Gastrocnemius medialis (tissue), 4 donors: Measurements from ENCODE around the gene RORB. TPM values are rescaled to one million over a fixed set of nuclear protein-coding genes. Genes with fewer than 3 reads are reported as not detected.
A peak's percentile ranks its signal among the peaks of the same experiment; 100 is the strongest.

Experiments
- ATAC-seq, 2 donors: fragments of 150-250 bp; one replicate each; pipeline ENCODE4 v1.9.1; 2016
- DNase-seq, 2 donors: peaks; one replicate each; pipeline ENCODE4 v3.0.0-alpha.2; 2019
- H3K27ac ChIP-seq, 4 donors: fragments of 200-600 bp; sonication (generic); 1 replicate in 1 of 4; 2 replicates in 3 of 4; pipeline ENCODE4 v1.5.1; 2016 to 2018; ENCODE audit warnings: mild to moderate bottlenecking in 2 of 4, moderate library complexity in 1 of 4
- H3K27me3 ChIP-seq, 3 donors: fragments of 200-600 bp; sonication (generic) in 2 of 3; 1 replicate in 1 of 3; 2 replicates in 2 of 3; pipeline versions ENCODE4 v1.5.1 to v1.6.0; 2016 to 2019; ENCODE audit warnings: mild to moderate bottlenecking in 1 of 3, moderate library complexity in 1 of 3
- H3K36me3 ChIP-seq, 2 donors: fragments of 200-600 bp; sonication (generic) in 1 of 2; one replicate each; pipeline ENCODE4 v1.5.1; 2017 to 2018
- H3K4me1 ChIP-seq, 2 donors: fragments of 200-600 bp; sonication (generic) in 1 of 2; one replicate each; pipeline ENCODE4 v1.5.1; 2016 to 2017; ENCODE audit warnings: mild to moderate bottlenecking in 2 of 2
- H3K4me3 ChIP-seq, 4 donors: fragments of 200-600 bp; sonication (generic) in 3 of 4; 1 replicate in 1 of 4; 2 replicates in 3 of 4; pipeline ENCODE4 v1.5.1; 2016 to 2019; ENCODE audit warnings: mild to moderate bottlenecking in 2 of 4
- H3K9me3 ChIP-seq, 3 donors: fragments of 200-600 bp; sonication (generic) in 2 of 3; 1 replicate in 1 of 3; 2 replicates in 2 of 3; pipeline ENCODE4 v1.5.1; 2016 to 2019
- CTCF ChIP-seq, 5 experiments: fragments of 450-650 bp in 3 of 5; fragments of 200-600 bp in 2 of 5; sonication (generic) in 2 of 5; IDR thresholded peaks in 4 of 5; conservative IDR thresholded peaks in 1 of 5; 1 replicate in 4 of 5; 2 replicates in 1 of 5; pipeline ENCODE4 v1.5.1; 2016 to 2019; ENCODE audit warnings: antibody characterized with exemption in 5 of 5, mild to moderate bottlenecking in 3 of 5, moderate library complexity in 3 of 5
- POLR2A ChIP-seq, 2 donors: fragments of 450-650 bp; IDR thresholded peaks; one replicate each; pipeline ENCODE4 v1.6.1; 2017; ENCODE audit warnings: antibody characterized with exemption in 2 of 2, mild to moderate bottlenecking in 2 of 2, moderate library complexity in 2 of 2
- in situ Hi-C, 4 donors: fragments of 200-750 bp; cut with MboI; loops; one replicate each; pipeline versions ENCODE4 v1.15.0 to v1.8.0; 2017; ENCODE audit warnings: low sequenced_read_pairs in 4 of 4
- intact Hi-C: fragments of 100-400 bp; cut with DNase I; formaldehyde crosslinking; loops from one replicate; pipeline ENCODE4 v1.15.1; 2023; ENCODE audit warnings: low total_unique reads
- total RNA-seq, 4 donors: library from RNA; depleted of rRNA; stranded (reverse); fragments of >200 nt; gene quantifications; one replicate each; pipeline versions ENCODE4 v1.1.0 to v1.2.3, GENCODE V29; 2016

The RORB gene
- total RNA-seq, 4 donors from 2014 or later = 0.10 TPM; not detected in 3

GRCh38 chr9:74644023-74644422, 146.9 kb downstream of the RORB start:
- no peaks in the 10 kb centered on the region for H3K36me3 ChIP-seq
- no peaks in the 10 kb centered on the region for H3K4me1 ChIP-seq
- H3K4me3 ChIP-seq = no peak overlapping the region
- intact Hi-C loops (no loop called here), in situ Hi-C loops (no loop called here)
- ATAC-seq = no peak
- H3K27ac ChIP-seq = no peak overlapping the region
- H3K27me3 ChIP-seq = no peaks in the 10 kb centered on the region
- TF ChIP-seq POLR2A (IDR thresholded peaks at IDR 0.05) (no peak), CTCF (IDR thresholded peaks at IDR 0.05 in 4 of 5, conservative IDR thresholded peaks at IDR 0.05 in 1 of 5) (no peak)
- DNase-seq = no peak
- no peaks in the 10 kb centered on the region for H3K9me3 ChIP-seq

- intact Hi-C loops = no loop called here
- peak in 2 of 5 experiments; percentile 13 to 41 for TF ChIP-seq CTCF (IDR thresholded peaks at IDR 0.05 in 4 of 5, conservative IDR thresholded peaks at IDR 0.05 in 1 of 5)
- TF ChIP-seq POLR2A (IDR thresholded peaks at IDR 0.05) = no peak
- in situ Hi-C loops = no loop called here
Observed at GRCh38 chr9:74645007-74645639, 148.0 kb downstream of the RORB start.

GRCh38 chr9:74653410-74654080, 156.4 kb downstream of the RORB start:
- in situ Hi-C loops (no loop called here), intact Hi-C loops (no loop called here)
- Histone ChIP-seq H3K4me1 (peaks cover 8 to 10% of the 10 kb centered on the region in 2 donors), H3K36me3 (no peaks in the 10 kb centered on the region), H3K9me3 (no peaks in the 10 kb centered on the region), H3K27me3 (no peaks in the 10 kb centered on the region), H3K27ac (peak overlapping the region in 3 of 4 donors; percentile 52 to 71 (median 54)), H3K4me3 (peak overlapping the region in 2 of 4 donors; percentile 33 to 40)
- TF ChIP-seq CTCF (IDR thresholded peaks at IDR 0.05 in 4 of 5, conservative IDR thresholded peaks at IDR 0.05 in 1 of 5) = no peak
- no peak for TF ChIP-seq POLR2A (IDR thresholded peaks at IDR 0.05)
- ATAC-seq (peak; percentile 96 to 99), DNase-seq (peak in 1 of 2 donors; percentile 41)

More at GRCh38 chr9:74645007-74645639, 148.0 kb downstream of the RORB start:
- Histone ChIP-seq H3K4me3 (no peak overlapping the region), H3K9me3 (no peaks in the 10 kb centered on the region), H3K4me1 (no peaks in the 10 kb centered on the region), H3K36me3 (no peaks in the 10 kb centered on the region), H3K27me3 (no peaks in the 10 kb centered on the region), H3K27ac (no peak overlapping the region)
- ATAC-seq = no peak
- no peak for DNase-seq

GRCh38 chr9:74662674-74663073, 165.5 kb downstream of the RORB start:
- no peak for ATAC-seq
- no peaks in the 10 kb centered on the region for H3K9me3 ChIP-seq

More at GRCh38 chr9:74662674-74663073, 165.5 kb downstream of the RORB start:
- no peaks in the 10 kb centered on the region for H3K27me3 ChIP-seq
- TF ChIP-seq CTCF (IDR thresholded peaks at IDR 0.05 in 4 of 5, conservative IDR thresholded peaks at IDR 0.05 in 1 of 5) = no peak
- no peak for TF ChIP-seq POLR2A (IDR thresholded peaks at IDR 0.05)
- in situ Hi-C loops = no loop called here
- intact Hi-C loops = no loop called here
- H3K4me1 ChIP-seq = no peaks in the 10 kb centered on the region
- no peak overlapping the region for H3K4me3 ChIP-seq
- DNase-seq = no peak
- no peak overlapping the region for H3K27ac ChIP-seq
- no peaks in the 10 kb centered on the region for H3K36me3 ChIP-seq
